IgD-negative memory B cell (primary cell): ENCODE measurements around the gene PRKN. TPM values are rescaled to one million over a fixed set of nuclear protein-coding genes. Genes with fewer than 3 reads are reported as not detected.
"Not testable (repeated sequence)": the region's sequence is repeated elsewhere in the genome, so short reads cannot be mapped to it uniquely, and the experiment has no call there.

Source experiments
- H3K27ac Mint-ChIP-seq, 3 donors: one replicate each; pipeline ENCODE4 v1.8.0; 2020 to 2022; ENCODE audit warnings: mild to moderate bottlenecking in 3 of 3, mixed read lengths in 3 of 3, moderate library complexity in 1 of 3
- H3K27me3 Mint-ChIP-seq: one replicate; pipeline ENCODE4 v1.8.0; 2021; ENCODE audit warnings: mixed read lengths
- H3K36me3 Mint-ChIP-seq: one replicate; pipeline ENCODE4 v1.8.0; 2020; ENCODE audit warnings: mild to moderate bottlenecking, mixed read lengths
- H3K4me1 Mint-ChIP-seq, 3 donors: one replicate each; pipeline ENCODE4 v1.8.0; 2020 to 2022; ENCODE audit warnings: mixed read lengths in 3 of 3, mild to moderate bottlenecking in 1 of 3
- H3K4me3 Mint-ChIP-seq, 4 donors: one replicate each; pipeline ENCODE4 v1.8.0; 2020 to 2022; ENCODE audit warnings: mild to moderate bottlenecking in 4 of 4, mixed read lengths in 4 of 4, moderate library complexity in 3 of 4
- H3K9me3 Mint-ChIP-seq, 3 donors: one replicate each; pipeline ENCODE4 v1.8.0; 2020 to 2021; ENCODE audit warnings: mixed read lengths in 3 of 3, mild to moderate bottlenecking in 1 of 3
- polyA plus RNA-seq: library from polyadenylated mRNA; unstranded; fragments of 300-500 nt; fragmentation: Illumina TruSeq; gene quantifications from one replicate; pipeline ENCODE4 v1.2.3, GENCODE V29; 2021

The PRKN gene
- polyA plus RNA-seq, 1 donor from 2014 or later: 0.55 TPM

DNA sequence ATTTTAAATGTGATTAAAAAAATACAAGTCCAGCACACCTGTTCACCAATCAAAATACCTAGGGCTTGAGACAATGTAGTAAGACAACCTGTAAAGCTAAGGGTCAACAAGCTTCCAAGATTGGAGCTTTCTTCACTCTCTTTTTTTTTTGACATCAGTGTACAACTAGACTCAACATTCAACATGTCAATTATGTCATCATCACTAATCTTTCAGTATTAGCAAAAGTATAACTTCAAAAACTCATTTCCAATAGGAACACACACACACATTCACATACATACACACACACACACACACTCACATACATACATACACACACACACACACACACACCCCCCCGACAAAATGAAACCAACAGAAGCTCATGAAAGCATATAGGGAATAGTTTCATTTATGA, 26.0 kb downstream of the PRKN start:
- H3K27ac Mint-ChIP-seq: no peak overlapping the region

DNA sequence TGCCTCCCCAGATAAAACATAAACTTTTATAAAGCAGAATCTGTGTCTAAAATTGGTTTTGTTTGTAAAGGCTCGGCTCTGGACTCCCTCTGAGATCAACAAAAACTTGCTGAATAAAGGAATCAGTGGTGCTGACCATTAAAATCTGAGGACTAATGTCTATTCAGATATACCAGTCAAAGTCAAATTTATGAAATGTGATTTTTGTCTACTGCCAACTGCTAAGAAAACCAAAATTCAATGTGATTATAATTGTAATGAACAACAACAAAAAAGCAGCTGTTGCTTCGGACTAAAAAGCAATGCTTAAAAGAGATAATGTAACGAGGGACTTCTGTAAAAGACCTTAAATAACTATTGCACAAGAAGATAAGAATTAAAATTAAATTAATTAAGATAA, 26.6 kb downstream of the PRKN start:
- Mint-ChIP-seq H3K4me1 (no peaks in the 10 kb centered on the region), H3K4me3 (no peak overlapping the region), H3K9me3 (no peaks in the 10 kb centered on the region), H3K36me3 (peaks cover 2% of the 10 kb centered on the region), H3K27me3 (peaks cover 2% of the 10 kb centered on the region), H3K27ac (no peak overlapping the region)

More for the DNA sequence above, 26.0 kb downstream of the PRKN start:
- Mint-ChIP-seq H3K4me1 (peaks cover 0 to 4% (median 0%) of the 10 kb centered on the region in 3 donors), H3K27me3 (peaks cover 2% of the 10 kb centered on the region), H3K9me3 (no peaks in the 10 kb centered on the region), H3K4me3 (no peak overlapping the region), H3K36me3 (peaks cover 2% of the 10 kb centered on the region)

DNA sequence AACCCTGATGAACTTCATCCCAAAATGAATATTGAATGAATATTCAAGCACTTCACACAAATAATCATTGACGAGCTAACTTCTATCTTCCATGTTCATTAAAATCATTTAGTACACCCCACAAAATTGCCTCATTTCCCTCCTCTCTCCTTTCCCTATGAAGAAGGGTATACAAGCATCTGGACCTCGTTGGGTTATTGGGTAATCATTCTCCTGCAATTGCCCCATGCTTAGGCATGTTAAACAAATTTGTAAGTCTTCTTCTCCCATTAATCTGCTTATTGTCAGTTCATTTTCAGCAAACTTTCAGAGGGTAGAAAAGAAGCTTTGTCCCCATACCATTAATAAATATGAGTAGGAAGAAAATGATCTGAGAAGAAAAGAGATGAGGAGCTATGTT, 27.6 kb downstream of the PRKN start:
- no peak overlapping the region for H3K27ac Mint-ChIP-seq
- no peaks in the 10 kb centered on the region for H3K36me3 Mint-ChIP-seq
- no peak overlapping the region for H3K4me3 Mint-ChIP-seq
- no peaks in the 10 kb centered on the region for H3K4me1 Mint-ChIP-seq
- H3K9me3 Mint-ChIP-seq: no peaks in the 10 kb centered on the region
- peaks cover 2% of the 10 kb centered on the region for H3K27me3 Mint-ChIP-seq

DNA sequence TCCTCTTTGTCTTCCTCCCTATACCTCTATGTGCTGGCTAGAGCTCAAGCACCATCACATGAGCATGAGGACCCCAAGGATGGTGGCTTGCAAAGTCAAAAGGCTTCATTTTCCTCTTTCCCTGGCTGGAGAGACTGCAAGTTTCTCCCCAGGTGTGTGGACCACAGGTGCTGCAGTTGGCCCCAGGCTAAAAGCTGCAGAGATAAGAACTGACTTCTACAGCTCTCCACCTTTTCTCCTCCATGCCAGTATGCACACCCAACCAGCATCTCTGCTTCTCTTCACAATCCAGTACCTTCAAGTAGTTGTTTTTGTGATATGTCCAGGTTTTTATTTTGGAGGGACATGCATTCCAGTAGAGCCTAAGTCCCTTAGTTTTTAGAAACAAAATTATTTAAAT, 29.1 kb downstream of the PRKN start:
- H3K4me3 Mint-ChIP-seq: no peak overlapping the region
- H3K27ac Mint-ChIP-seq: no peak overlapping the region
- no peaks in the 10 kb centered on the region for H3K36me3 Mint-ChIP-seq
- no peaks in the 10 kb centered on the region for H3K4me1 Mint-ChIP-seq
- peaks cover 2% of the 10 kb centered on the region for H3K27me3 Mint-ChIP-seq
- H3K9me3 Mint-ChIP-seq: no peaks in the 10 kb centered on the region

DNA sequence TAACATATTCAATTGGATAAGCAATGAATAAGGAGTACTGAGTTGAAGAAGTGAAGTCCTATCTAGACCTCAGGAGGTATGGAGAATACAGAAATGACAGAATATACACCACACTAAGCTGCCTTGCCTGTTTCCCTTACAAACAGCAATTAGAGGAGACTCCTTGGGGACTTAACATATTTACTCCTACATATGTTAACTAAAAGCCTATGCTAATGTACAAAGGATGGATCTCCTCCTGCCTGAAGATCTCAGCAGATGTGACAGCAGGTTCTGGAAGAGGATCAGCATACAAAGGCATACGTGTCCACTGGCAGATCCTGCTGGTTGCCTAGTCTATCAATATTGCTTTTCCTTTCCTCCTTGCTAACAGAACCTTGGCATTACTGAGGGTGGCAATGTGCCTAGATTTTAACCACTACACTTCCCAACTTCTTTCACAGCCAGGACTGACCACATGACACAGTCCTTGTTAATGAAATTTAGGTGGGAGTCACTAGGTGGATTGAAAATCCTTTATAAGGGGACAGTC, 29.6 kb downstream of the PRKN start:
- H3K27ac Mint-ChIP-seq: no peak overlapping the region
- H3K4me3 Mint-ChIP-seq: no peak overlapping the region
- no peaks in the 10 kb centered on the region for H3K4me1 Mint-ChIP-seq
- H3K9me3 Mint-ChIP-seq: no peaks in the 10 kb centered on the region
- peaks cover 2% of the 10 kb centered on the region for H3K27me3 Mint-ChIP-seq
- H3K36me3 Mint-ChIP-seq: no peaks in the 10 kb centered on the region

DNA sequence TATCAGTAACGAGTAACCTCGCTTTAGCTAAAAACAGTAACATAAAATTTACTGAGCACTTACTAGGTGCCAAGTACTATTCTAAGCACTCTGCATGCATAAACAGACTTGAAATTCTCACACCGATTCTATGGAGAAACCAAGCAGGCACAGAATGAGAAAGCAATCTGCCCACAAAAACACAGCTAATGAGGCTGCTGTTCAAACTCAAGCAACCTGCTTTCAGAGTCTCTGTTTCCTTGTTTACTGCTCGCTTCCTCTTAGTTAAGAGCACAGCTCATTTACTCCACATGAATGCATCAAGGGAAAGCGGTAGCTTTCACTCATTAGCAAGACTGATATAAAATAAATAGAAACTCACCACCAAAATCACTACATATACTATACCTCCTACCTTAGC, 37.4 kb downstream of the PRKN start:
- no peaks in the 10 kb centered on the region for H3K27me3 Mint-ChIP-seq
- H3K9me3 Mint-ChIP-seq: no peaks in the 10 kb centered on the region
- H3K4me1 Mint-ChIP-seq: peaks cover 3 to 4% (median 3%) of the 10 kb centered on the region in 3 donors
- no peak overlapping the region for H3K4me3 Mint-ChIP-seq
- H3K36me3 Mint-ChIP-seq: no peaks in the 10 kb centered on the region
- no peak overlapping the region for H3K27ac Mint-ChIP-seq

DNA sequence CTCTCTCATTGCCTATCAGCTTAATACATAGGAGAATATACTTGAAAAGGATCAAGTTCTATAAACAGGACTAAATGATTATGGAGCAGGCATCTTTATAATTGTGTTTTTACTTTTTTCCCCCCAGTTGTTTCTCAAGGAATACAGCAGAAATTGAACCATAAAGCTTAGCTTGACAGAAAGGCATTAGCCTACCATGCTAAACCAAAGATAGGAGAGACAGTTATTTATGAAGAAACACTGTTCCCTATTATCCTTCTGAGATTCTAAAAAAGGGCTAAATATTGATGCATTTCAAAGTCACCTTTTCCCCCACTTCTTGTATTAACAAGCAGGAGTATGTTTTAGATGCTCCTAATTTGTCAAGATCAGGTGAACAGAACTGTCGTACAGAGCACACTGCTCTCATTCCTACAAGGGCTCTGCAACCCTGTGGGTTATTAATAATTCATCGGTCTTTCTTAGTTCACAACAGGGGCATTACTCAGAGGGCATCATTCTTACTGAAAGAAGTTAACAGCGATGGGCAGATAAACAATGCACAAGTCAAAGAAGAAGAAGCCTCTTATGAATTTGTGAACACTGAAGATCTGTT, 38.7 kb downstream of the PRKN start:
- no peak overlapping the region for H3K27ac Mint-ChIP-seq
- no peaks in the 10 kb centered on the region for H3K27me3 Mint-ChIP-seq
- no peaks in the 10 kb centered on the region for H3K36me3 Mint-ChIP-seq

DNA sequence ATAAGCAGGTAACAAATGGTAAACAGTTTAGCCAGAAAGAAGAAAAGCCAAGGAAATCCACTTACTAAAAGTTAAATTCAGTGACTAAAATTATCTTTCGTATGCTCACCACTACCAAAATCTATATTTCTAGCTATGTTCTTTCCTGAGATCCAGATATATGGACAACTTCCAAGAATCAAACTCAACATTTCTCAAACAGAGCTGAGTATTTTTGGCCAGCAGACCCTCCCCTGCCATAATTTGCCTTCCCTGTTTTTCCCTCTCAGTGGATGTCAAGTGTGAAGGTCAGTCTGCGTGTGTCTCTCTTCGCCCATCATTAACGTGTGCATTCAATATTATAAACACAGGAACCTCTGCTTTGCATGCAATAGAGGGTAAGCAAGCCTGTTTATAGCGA, 42.0 kb downstream of the PRKN start:
- H3K27me3 Mint-ChIP-seq: no peaks in the 10 kb centered on the region
- no peaks in the 10 kb centered on the region for H3K36me3 Mint-ChIP-seq
- H3K4me3 Mint-ChIP-seq: no peak overlapping the region
- H3K4me1 Mint-ChIP-seq: peaks cover 3 to 4% (median 3%) of the 10 kb centered on the region in 3 donors
- no peak overlapping the region for H3K27ac Mint-ChIP-seq
- H3K9me3 Mint-ChIP-seq: peaks cover 0 to 4% (median 4%) of the 10 kb centered on the region in 3 donors

More for the DNA sequence above, 38.7 kb downstream of the PRKN start:
- Mint-ChIP-seq H3K9me3 (no peaks in the 10 kb centered on the region), H3K4me3 (no peak overlapping the region), H3K4me1 (peaks cover 3 to 4% (median 3%) of the 10 kb centered on the region in 3 donors)

DNA sequence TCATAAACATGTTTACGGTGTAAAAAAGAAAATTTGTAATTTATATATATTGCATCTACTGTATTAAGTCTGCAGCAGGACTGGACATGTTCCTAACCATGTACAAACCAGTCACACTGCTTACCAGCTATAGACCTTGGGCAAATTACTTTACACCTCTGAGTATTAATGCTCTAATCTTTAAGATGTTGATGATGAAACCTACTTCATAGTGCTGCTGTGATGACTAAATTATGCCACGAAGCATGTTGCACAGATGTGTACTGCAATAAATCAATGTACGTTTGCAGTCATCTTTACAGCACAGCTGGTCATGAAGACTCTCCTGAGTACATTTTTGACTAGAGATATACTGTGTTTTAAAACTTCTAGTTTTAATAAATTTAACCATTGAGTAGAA, 42.6 kb downstream of the PRKN start:
- Mint-ChIP-seq H3K4me1 (peaks cover 0 to 3% (median 0%) of the 10 kb centered on the region in 3 donors), H3K27me3 (no peaks in the 10 kb centered on the region), H3K36me3 (no peaks in the 10 kb centered on the region), H3K27ac (no peak overlapping the region), H3K4me3 (no peak overlapping the region), H3K9me3 (peaks cover 0 to 4% (median 4%) of the 10 kb centered on the region in 3 donors)

DNA sequence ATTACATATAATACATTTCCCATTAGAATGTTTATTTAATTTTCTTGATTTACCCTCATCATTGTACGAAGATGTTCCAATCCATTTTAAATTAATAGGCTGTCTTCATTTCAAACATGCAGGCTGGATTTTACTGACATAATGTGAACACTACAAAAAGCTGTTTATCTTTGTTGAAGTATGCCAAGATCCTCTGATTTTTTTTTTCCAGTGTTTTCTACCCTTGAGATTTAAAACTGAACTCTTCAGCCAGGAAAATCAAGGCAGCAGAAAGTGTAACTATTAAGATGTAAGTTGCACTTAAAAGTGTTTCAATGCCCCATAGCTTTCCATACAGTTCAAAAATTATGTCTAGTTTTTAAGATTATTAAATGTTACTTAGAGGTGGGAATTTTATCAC, 43.5 kb downstream of the PRKN start:
- Mint-ChIP-seq H3K4me3 (no peak overlapping the region), H3K27ac (no peak overlapping the region), H3K9me3 (peaks cover 0 to 4% (median 4%) of the 10 kb centered on the region in 3 donors), H3K27me3 (no peaks in the 10 kb centered on the region), H3K36me3 (no peaks in the 10 kb centered on the region), H3K4me1 (no peaks in the 10 kb centered on the region)

DNA sequence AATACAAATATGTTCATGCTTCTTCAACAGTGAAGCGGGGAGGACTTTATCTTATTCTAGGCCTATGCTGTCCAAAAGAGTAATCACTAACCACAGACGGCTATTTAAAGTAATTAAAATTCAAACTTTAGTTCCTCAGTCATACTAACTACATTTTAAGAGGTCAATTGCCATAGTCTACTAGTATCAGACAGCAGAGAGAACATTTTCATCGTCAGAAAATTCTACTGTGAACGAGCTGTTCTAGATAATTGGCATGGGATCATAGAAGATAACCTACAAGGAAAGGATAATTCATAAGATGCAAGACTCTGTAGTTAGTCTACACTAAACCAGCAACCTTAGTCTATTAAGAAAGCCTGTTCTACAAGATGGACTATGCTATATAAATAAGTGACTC, 44.4 kb downstream of the PRKN start:
- no peak overlapping the region for H3K4me3 Mint-ChIP-seq
- no peak overlapping the region for H3K27ac Mint-ChIP-seq
- no peaks in the 10 kb centered on the region for H3K4me1 Mint-ChIP-seq
- H3K27me3 Mint-ChIP-seq: no peaks in the 10 kb centered on the region
- H3K36me3 Mint-ChIP-seq: no peaks in the 10 kb centered on the region
- peaks cover 0 to 4% (median 4%) of the 10 kb centered on the region in 3 donors for H3K9me3 Mint-ChIP-seq

DNA sequence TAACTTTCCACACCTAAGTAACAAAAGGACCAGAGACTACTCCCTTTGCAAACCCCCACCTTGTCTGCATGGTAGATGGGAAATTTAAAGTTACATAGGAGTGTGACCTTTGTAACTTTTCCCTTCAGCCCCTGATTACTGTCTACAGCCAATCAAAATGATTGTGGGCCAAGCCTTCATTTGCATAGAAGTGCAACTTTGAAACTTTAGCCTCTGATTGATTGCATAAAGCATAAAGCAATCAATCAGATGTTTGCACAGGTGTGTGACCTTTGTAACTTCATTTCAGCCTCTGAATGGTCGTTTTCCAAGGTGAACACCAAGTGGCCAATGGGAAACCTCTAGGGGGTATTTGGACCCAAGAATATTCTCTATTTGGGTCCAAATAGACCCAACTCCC, 46.1 kb downstream of the PRKN start:
- peaks cover 0 to 4% (median 4%) of the 10 kb centered on the region in 3 donors for H3K9me3 Mint-ChIP-seq
- H3K27ac Mint-ChIP-seq: no peak overlapping the region
- no peaks in the 10 kb centered on the region for H3K4me1 Mint-ChIP-seq
- H3K4me3 Mint-ChIP-seq: no peak overlapping the region
- H3K36me3 Mint-ChIP-seq: no peaks in the 10 kb centered on the region
- H3K27me3 Mint-ChIP-seq: no peaks in the 10 kb centered on the region

DNA sequence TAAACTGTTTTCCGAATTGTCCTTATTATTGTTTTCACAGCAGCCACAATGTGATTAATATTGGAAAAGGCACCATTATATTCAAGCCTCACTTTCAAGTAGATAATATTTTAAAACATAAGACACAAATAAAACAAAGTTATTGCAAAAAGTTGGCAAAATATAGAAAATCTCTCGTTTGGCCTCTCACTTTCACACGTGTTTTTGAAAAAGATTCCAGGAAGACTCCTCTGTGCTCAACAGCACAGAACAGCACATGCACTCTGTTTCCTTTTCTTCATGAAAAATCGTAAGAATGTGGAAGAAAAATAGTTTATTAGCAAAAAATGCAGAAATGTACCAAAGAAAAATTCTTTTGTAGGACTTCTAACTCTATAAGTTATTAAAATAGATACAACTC, 46.7 kb downstream of the PRKN start:
- no peaks in the 10 kb centered on the region for H3K4me1 Mint-ChIP-seq

DNA sequence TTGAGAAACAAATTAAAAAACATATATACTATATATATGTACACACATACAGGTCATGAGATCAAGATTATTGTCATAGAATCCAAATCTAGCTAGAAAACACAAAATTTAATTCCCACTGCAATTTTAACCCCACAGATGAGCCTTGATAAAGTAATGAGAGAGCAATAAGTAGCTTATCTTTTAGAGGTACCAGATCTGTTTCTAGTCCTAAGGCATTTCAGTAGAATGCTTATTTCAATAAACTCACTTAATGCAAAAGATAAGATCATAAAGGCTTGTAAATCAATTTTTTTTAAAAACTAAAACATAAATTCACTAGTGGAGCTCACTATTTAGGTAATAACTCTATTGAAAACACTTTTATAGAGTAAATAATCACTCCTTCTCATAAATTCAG, 47.2 kb downstream of the PRKN start:
- H3K27ac Mint-ChIP-seq: no peak overlapping the region
- H3K4me1 Mint-ChIP-seq: no peaks in the 10 kb centered on the region
- no peaks in the 10 kb centered on the region for H3K27me3 Mint-ChIP-seq
- no peak overlapping the region for H3K4me3 Mint-ChIP-seq
- H3K36me3 Mint-ChIP-seq: no peaks in the 10 kb centered on the region
- peaks cover 0 to 7% (median 4%) of the 10 kb centered on the region in 3 donors for H3K9me3 Mint-ChIP-seq

More for the DNA sequence above, 46.7 kb downstream of the PRKN start:
- H3K9me3 Mint-ChIP-seq: peaks cover 0 to 7% (median 4%) of the 10 kb centered on the region in 3 donors
- H3K27ac Mint-ChIP-seq: no peak overlapping the region
- H3K27me3 Mint-ChIP-seq: no peaks in the 10 kb centered on the region
- H3K4me3 Mint-ChIP-seq: no peak overlapping the region
- no peaks in the 10 kb centered on the region for H3K36me3 Mint-ChIP-seq

DNA sequence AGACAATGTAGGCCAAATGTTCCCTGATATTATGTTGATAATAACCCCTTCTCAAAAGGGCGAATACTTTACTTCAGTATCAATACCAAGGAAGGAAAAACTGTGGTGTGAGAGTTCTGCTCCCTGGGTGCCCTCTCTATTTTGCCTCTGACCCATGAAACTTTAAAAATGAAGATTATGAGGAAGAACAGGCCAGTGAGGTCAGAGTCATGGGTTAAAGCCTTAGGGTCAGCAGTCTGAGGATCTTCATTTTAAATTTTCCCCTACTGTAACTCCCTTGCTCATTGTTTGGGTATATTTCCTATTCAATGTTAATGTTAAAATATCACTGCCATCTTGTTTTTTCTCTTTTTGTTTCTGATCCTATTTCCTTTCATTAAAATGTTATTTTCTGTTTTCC, 47.9 kb downstream of the PRKN start:
- no peak overlapping the region for H3K27ac Mint-ChIP-seq
- no peaks in the 10 kb centered on the region for H3K27me3 Mint-ChIP-seq
- no peaks in the 10 kb centered on the region for H3K36me3 Mint-ChIP-seq
- no peak overlapping the region for H3K4me3 Mint-ChIP-seq
- H3K9me3 Mint-ChIP-seq: peaks cover 0 to 7% (median 4%) of the 10 kb centered on the region in 3 donors
- H3K4me1 Mint-ChIP-seq: no peaks in the 10 kb centered on the region

DNA sequence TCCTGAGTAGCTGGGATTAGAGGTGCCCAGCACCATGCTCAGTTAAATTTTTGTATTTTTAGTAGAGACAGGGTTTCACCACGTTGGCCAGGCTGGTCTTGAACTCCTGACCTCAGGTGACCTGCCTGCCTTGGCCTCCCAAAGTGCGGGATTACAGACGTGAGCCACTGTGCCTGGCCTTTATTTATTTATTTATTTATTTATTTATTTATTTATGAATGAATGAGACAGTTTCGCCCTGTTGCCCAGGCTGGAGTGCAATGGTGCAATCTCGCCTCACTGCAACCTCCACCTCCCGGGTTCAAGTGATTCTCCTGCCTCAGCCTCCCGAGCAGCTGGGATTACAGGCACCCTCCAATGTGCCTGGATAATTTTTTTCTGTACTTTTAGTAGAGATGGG, 48.7 kb downstream of the PRKN start:
- H3K4me1 Mint-ChIP-seq, H3K4me3 Mint-ChIP-seq, H3K36me3 Mint-ChIP-seq, H3K27me3 Mint-ChIP-seq, H3K9me3 Mint-ChIP-seq, H3K27ac Mint-ChIP-seq: not testable (repeated sequence)
